UCSD-AML1 (cell line): ENCODE data around the gene RAD23A.
A peak's percentile ranks its signal among the peaks of the same experiment; 100 is the strongest.
"Not testable (repeated sequence)": the region's sequence is repeated elsewhere in the genome, so short reads cannot be mapped to it uniquely, and the experiment has no call there.

Experiments
- DNase-seq: peaks from one replicate; lab custom pipeline; 2025; ENCODE audit not compliant: unreplicated experiment; lab: John Stamatoyannopoulos, UW

Gene RAD23A

GRCh38 chr19:12937927-12938778 is 7.5 kb upstream of the RAD23A start, which contains the start of gene CALR:
CALR (plus strand) TSS chr19:12938609; CDS start chr19:12938680, 71 bp downstream.
- peak; percentile 99 for DNase-seq

- no peak for DNase-seq
Measured at GRCh38 chr19:12938779-12939601, 6.7 kb upstream of the RAD23A start.

- no peak for DNase-seq
Measured at GRCh38 chr19:12939975-12940423, 5.7 kb upstream of the RAD23A start.

DNA sequence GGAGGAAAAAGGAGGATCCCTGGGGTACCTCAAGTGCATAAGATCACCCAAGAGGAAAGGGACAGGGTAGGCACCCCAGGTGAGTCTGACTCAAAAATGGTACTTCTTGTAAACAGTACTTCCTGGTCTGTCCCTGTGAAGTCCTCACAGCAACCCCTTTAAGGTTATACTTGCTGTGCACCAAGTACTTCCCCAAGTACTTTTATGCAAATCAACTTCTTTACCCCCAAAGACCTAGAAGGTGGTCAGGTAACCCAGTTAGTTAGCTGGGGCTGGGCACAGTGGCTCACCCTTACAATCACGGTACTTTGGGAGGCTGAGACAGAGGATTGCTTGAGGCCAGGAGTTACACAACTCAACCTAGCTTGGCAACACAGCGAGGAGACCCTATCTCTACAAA is 4.8 kb upstream of the RAD23A start:
- no peak for DNase-seq

DNA sequence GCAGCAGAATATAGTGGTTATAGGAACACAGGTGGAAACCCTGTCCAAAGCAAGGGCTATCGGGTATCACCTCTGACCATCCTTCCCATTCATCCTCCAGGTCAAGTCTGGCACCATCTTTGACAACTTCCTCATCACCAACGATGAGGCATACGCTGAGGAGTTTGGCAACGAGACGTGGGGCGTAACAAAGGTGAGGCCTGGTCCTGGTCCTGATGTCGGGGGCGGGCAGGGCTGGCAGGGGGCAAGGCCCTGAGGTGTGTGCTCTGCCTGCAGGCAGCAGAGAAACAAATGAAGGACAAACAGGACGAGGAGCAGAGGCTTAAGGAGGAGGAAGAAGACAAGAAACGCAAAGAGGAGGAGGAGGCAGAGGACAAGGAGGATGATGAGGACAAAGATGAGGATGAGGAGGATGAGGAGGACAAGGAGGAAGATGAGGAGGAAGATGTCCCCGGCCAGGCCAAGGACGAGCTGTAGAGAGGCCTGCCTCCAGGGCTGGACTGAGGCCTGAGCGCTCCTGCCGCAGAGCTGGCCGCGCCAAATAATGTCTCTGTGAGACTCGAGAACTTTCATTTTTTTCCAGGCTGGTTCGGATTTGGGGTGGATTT is 2.1 kb upstream of the RAD23A start:
- no peak for DNase-seq

- DNase-seq, result no peak
Measured at GRCh38 chr19:12944104-12944674, 1.5 kb upstream of the RAD23A start.

DNA sequence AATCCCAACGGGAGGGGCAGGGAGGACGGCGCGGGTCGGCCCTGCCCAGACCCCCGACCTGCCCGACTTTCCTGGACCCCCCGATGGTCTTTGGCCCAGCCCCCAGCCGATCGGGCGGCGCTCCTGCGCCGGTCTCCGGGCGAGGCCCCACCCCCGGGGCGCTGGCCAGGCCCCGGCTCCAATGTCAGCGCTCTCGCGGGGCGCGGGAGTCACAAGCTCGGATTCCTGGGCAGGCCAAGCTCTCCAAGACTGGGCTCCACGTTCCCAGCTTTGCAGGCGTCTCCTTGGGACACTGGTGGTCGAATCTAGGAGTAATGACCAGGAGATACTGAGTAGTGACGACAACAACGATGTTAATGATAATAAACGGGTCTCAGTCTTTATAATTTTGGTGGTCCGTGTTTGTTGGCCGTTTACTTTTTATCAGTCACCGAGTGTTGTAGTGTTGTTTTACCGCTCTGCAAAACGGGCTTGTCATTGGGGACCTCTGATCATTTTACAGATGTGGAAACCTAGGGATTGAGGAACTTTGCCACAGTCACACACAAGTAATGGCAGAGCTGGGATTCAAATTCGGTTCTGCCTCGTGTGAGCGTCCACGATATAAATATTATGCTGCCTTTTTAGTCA is 545 bp downstream of the RAD23A start:
- DNase-seq, result peak; percentile 64

DNA sequence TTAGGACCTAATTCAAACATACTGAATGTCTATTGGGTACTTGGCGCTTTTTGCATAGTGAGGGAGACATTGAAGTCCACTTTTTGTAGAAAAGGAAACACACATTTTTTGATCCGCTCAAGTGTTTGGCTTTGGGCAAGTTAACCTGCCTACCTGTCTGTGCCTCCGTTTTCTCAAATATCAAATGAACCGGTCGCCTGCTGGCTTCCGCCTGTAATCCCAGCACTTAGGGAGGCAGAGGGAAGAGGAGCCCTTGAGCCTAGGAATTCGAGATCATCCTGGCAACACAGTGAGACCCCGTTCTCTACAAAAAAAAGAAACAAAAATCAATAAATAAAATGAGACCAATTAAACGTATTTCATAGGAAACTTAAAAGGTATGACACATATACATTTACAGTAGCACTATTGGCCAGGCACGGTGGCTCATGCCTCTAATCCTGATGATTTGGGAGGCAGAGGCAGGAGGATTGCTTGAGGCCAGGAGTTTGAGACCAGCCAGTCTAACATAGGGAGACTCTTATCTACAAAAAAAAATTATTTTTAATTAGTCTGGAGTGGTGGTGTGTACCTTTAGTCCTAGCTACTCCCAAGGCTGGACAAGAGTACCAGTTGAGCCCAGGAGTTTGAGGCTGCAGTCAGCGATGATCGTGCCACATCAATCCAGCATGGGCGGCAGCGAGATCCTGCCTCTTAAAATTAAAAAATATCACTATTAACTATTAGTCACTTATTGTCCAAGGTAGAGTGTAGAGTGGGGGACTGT is 1.3 kb downstream of the RAD23A start:
- no peak for DNase-seq

- DNase-seq, result no peak
Measured at GRCh38 chr19:12947702-12948611, 2.3 kb downstream of the RAD23A start.

DNA sequence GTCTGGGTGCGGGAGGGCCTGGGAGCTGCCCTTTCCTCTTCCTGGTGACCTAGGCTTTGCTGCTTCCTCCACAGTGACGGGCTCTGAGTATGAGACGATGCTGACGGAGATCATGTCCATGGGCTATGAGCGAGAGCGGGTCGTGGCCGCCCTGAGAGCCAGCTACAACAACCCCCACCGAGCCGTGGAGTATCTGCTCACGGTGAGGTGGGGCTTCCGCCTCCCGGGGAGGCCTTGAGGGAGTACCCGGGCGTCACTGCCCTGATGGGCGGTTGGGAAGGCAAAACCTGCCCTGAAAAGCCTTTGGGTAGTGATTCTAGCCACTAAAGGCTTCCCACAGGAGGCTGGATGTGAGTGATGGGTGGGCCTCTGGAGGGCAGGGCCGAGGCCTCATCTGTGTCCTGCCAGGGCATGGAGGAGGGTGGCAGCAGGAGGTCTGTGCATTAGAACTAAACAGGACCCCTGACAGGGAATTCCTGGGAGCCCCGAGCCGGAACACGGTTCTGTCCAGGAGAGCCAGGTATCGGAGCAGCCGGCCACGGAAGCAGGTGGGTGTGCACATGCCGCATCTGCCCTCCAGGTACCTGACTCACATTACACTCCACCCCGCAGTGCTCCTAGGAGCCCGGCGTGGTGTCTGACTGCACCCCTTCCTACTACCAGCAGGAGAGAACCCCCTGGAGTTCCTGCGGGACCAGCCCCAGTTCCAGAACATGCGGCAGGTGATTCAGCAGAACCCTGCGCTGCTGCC is 3.1 kb downstream of the RAD23A start:
- no peak for DNase-seq

DNA sequence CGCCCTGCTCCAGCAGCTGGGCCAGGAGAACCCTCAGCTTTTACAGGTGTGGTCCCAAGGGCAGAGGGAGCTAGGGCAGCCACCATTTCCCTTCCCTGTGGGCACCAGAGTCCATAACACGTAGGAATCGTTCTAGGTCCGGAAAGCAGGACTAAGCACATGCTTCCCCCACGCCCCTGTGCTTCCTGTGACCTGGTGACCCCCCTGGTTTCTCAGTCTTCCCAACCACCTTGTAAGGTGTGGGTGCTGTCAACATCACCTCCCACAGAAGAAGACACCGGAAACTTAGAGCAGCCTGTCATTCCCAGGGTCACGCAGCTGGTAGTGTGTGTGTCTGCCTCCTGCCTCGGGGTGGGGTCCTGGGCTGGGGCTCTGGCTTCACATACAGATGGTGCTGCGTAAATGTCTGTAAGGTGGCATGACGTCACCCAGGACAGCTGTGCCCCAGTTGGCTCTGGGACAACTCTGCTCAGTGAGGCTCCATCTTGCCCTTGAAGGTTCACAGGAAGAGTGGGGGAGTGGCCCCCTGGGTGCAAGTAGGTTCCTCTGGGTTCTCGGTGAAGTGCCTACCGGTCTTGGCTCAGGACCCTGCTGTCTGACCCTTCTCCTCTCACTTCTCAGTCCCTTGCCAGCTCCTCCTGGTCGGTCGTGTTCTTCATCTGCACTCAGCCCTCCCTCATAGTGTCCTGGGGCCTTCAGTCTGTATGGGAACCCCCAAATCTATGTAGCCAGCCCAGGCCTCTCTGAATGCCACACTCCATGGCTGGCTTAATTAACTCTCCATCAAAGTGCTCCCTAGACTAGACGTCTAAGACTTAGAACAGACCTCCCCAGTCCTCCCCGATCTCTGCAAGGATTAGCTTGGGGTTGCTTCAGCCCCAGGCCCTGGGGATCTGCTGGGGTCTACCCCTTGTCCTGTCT is 4.0 kb downstream of the RAD23A start:
- DNase-seq, result no peak

- not testable (repeated sequence) for DNase-seq
Measured at GRCh38 chr19:12952050-12952449, 6.4 kb downstream of the RAD23A start.

GRCh38 chr19:12952488-12953137 is 7.0 kb downstream of the RAD23A start:
- no peak for DNase-seq

GRCh38 chr19:12953138-12953798 is 7.6 kb downstream of the RAD23A start:
- DNase-seq, result no peak

DNA sequence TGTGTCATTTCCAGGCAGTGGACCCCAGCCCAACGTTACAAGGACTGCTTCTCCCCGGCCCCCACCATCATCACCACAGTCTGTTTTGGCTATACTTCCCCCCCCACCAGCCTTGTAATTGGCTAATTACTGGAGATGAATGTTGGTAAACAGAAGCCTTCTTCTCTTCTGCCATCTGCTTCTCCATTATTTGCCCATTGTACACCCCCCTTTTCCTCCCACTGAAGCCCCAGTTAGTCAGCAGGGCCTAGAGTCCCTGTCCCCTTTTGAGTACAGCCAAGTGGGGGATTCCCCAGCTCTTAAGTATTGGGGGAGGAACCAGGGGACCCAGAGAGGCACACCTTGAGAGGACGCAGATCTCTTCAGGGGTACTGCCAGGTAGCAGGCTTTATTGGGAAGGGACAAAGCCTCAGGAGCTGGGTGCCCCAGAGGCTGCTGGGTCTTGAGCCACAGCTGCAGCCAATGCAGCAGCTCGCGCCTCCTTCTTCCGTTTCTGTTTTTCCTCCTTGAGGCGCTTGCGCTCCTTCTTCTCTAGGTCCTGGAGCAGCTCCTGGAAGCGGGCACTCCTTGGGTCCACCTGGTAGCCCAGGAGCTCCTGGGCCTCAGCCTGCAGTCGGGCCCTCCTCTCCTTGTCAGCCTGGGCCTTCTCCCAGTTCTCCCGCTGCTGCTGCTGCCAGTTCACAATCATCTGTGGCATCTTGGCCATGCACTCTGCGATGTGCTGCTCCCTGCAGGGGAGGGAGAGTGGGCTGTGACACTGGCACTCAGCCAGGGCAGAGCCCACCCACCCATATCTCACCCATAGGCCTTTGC is 8.3 kb downstream of the RAD23A start:
- no peak for DNase-seq
